ENCODE results near the gene DGKZ.
"Not testable (repeated sequence)": the region's sequence is repeated elsewhere in the genome, so short reads cannot be mapped to it uniquely, and the experiment has no call there.

Gene DGKZ, protein sequence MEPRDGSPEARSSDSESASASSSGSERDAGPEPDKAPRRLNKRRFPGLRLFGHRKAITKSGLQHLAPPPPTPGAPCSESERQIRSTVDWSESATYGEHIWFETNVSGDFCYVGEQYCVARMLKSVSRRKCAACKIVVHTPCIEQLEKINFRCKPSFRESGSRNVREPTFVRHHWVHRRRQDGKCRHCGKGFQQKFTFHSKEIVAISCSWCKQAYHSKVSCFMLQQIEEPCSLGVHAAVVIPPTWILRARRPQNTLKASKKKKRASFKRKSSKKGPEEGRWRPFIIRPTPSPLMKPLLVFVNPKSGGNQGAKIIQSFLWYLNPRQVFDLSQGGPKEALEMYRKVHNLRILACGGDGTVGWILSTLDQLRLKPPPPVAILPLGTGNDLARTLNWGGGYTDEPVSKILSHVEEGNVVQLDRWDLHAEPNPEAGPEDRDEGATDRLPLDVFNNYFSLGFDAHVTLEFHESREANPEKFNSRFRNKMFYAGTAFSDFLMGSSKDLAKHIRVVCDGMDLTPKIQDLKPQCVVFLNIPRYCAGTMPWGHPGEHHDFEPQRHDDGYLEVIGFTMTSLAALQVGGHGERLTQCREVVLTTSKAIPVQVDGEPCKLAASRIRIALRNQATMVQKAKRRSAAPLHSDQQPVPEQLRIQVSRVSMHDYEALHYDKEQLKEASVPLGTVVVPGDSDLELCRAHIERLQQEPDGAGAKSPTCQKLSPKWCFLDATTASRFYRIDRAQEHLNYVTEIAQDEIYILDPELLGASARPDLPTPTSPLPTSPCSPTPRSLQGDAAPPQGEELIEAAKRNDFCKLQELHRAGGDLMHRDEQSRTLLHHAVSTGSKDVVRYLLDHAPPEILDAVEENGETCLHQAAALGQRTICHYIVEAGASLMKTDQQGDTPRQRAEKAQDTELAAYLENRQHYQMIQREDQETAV

DNA sequence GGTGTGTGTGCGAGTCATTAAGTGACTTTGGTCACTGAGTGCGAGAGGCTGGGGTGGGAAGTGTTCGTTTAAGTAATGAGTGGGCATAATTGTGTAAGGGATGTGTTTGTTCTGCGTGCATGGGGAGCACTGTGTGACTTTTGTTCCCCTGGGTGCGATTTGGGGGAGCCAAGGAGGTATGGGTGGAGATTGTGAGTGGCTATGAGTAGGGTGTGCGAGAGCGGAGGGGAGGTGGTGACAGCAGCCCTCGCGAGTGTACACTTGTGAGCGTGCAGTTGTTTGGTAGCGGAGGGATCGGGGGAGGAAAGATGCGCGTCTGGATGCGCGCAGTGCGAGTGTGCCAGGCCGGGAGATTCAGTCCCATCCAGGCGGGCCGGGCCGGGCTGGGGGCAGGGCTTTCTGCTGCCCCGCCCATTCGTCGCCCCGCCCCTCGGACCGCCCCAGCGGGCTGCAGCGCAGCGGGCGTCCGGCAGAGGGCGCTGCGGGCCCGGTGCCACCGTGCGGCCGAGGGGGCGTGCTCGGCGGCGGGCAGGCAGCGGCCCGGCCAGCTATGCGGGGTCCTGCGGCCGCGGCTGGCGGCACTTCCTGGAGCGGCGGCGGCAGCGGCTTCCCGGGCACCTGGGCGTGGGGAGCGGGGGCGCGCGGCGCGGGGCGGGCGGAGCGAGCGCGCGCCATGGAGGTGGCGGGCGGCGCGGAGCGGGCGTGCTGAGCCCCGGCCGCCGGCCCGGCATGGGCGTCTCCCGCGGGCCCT, at the start of gene DGKZ:
Gene DGKZ, plus strand, starts transcription at position 578 of the 751 bp plus-strand sequence. CDS start 197 bp downstream, outside the sequence.
- DNase-seq (ENCODE audit: low spot score): peak; percentile 97
- peak; percentile 73 for FAIRE-seq

- DNase-seq (ENCODE audit: low spot score) (no peak), FAIRE-seq (no peak)
These were observed 48.4 kb upstream of the DGKZ start for GRCh38 chr11:46298699-46299433.

- DNase-seq (ENCODE audit: low spot score) (no peak), FAIRE-seq (no peak)
These were observed 47.8 kb upstream of the DGKZ start for GRCh38 chr11:46299451-46299961.

GRCh38 chr11:46300270-46300669, 47.0 kb upstream of the DGKZ start:
- no peak for FAIRE-seq

GRCh38 chr11:46302866-46303265, 44.4 kb upstream of the DGKZ start:
- FAIRE-seq (no peak), DNase-seq (ENCODE audit: low spot score) (no peak)

More at GRCh38 chr11:46300270-46300669, 47.0 kb upstream of the DGKZ start:
- DNase-seq (ENCODE audit: low spot score): no peak

GRCh38 chr11:46304036-46304435, 43.2 kb upstream of the DGKZ start:
- DNase-seq (ENCODE audit: low spot score); FAIRE-seq: not testable (repeated sequence)

DNA sequence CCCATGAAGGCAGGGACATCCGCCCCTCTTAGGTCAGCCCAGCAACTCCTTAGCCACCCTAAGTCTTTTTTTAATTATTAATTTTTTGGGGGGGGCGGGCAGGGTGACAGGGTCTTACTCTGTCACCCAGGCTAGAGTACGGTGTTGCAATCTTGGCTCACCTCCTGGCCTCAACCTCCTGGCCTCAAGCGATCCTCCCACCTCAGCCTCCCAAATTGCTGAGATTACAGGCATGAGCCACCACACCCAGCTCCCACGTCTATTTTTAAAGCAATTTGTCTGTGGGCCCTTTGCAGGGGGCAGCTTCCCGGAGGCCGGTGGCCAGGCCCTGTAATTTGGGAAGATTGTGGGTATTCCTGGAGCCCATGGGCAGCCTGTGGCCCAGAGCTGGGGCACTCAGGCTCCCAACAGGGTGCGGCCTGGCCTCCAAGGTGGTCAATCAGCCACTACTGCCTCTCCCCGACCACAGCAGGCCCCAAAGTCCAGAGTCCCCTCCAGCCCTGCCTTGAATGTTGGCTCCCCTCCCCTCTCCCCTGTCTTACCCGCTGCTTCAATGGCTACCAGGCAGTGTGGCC, 42.6 kb upstream of the DGKZ start:
- DNase-seq (ENCODE audit: low spot score): no peak
- no peak for FAIRE-seq

DNA sequence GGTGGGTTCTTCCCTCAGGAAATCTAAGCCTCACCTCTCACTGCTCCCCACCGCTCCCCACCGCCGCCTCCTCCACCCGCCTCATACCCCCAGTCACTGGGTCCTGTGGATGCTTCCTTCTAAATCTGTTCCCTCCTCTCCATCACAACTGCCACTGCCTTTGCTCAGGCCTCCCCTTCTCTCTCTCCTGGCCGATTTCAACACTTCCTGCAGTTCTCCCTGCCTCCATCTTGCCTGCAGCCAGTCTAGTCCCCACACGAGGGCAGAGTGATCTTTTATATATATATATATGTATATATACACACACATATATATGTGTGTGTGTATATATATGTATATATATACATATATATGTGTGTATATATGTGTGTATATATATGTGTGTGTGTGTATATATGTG, 42.0 kb upstream of the DGKZ start:
- no peak for FAIRE-seq
- no peak for DNase-seq (ENCODE audit: low spot score)

- no peak for DNase-seq (ENCODE audit: low spot score)
These were observed 40.9 kb upstream of the DGKZ start for GRCh38 chr11:46306296-46306853.

DNA sequence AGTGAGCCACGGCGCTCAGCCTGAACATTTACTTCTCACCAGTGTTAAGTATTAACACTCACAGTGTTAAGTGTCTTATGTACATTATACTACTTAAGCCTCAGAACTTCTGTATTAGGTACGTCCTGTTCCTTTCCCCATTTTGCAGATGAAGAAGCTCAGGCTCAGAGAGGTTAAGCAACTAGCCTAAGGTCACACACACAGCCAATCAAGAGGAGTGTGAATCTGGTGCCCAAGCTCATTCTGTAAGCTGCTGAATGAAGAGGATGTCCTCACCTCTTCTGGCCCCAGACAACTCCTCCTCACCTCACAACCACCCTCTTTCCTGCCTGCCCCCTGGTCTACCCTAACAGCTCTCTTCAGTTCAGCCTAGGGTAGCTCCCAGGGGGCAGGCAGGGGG, 39.9 kb upstream of the DGKZ start:
- DNase-seq (ENCODE audit: low spot score): no peak
- FAIRE-seq: no peak

More at GRCh38 chr11:46306296-46306853, 40.9 kb upstream of the DGKZ start:
- no peak for FAIRE-seq

GRCh38 chr11:46307785-46308341, 39.4 kb upstream of the DGKZ start:
- DNase-seq (ENCODE audit: low spot score) (no peak), FAIRE-seq (no peak)

GRCh38 chr11:46308631-46309419, 38.4 kb upstream of the DGKZ start:
- DNase-seq (ENCODE audit: low spot score): peak; percentile 80
- peak; percentile 73 for FAIRE-seq

- DNase-seq (ENCODE audit: low spot score): no peak
- FAIRE-seq: no peak
These were observed 37.4 kb upstream of the DGKZ start for GRCh38 chr11:46309814-46310259.

- FAIRE-seq (peak; percentile 91), DNase-seq (ENCODE audit: low spot score) (peak; percentile 88)
These were observed 32.1 kb upstream of the DGKZ start for GRCh38 chr11:46315033-46315738.

- DNase-seq (ENCODE audit: low spot score) (no peak), FAIRE-seq (no peak)
These were observed 31.3 kb upstream of the DGKZ start for GRCh38 chr11:46315783-46316563.

GRCh38 chr11:46319074-46319453, 28.2 kb upstream of the DGKZ start:
- DNase-seq (ENCODE audit: low spot score) (no peak), FAIRE-seq (no peak)

DNA sequence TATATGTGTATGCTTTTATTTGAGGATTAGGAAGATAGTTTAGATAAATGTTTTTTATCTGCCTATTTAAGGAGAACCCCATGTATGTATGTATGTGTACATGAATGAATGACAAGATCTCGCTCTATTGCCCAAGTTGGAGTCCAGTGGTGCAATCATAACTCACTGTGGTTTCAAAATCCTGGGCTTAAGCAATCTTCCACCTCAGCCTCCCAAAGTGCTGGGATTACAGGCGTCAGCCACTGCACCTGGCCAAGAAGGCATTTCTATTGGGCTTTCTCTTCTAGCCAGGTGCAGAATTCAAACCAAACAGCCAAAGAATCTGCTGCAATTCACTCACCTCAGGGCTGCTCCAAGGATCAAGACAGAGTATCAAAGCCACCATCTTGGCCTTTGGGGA, 25.5 kb upstream of the DGKZ start:
- no peak for FAIRE-seq
- DNase-seq (ENCODE audit: low spot score): no peak

All from urothelium cell line (cell line).